ENCODE data around the gene VTI1A. TPM values are rescaled to one million over a fixed set of nuclear protein-coding genes. Genes with fewer than 3 reads are reported as not detected.
"Not testable (repeated sequence)": the region's sequence is repeated elsewhere in the genome, so short reads cannot be mapped to it uniquely, and the experiment has no call there.

Gene VTI1A
- total RNA-seq, 1 donor from 2014 or later, result 20.5 TPM

DNA sequence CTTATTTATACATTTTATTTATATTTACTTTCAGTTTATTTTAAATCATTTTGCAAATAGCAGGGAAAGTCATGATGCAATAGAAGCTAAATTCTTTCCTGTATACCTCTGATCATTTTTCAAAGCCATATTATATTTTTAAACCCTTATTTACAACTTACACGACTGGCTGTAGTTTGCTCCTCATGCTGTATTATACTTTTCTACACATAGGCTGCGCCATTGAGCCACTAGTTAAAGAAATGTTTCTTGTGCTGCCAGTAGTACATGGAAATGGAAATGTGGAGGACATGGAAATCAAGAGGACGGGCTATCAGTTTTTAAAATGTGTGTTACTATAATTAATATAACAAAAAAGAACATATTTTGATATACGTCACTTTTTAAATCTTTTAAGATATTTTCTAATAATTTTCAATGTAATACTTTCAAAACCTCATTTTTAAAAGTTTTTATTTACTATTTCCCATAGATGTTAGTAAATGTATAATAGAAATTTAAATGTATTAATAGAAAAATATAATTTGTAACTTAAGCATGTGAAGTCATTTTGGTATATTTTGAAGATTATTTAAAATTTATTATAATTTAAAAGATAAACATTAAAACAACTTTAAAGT, 118.5 kb downstream of the VTI1A start:
- no peak for DNase-seq (ENCODE audit: low spot score)
- intact Hi-C loops (cut with DNase I), result loop anchor here (10.0 kb wide), 2 partner anchors 559 to 819 kb away; no protein-coding TSS in a partner anchor

DNA sequence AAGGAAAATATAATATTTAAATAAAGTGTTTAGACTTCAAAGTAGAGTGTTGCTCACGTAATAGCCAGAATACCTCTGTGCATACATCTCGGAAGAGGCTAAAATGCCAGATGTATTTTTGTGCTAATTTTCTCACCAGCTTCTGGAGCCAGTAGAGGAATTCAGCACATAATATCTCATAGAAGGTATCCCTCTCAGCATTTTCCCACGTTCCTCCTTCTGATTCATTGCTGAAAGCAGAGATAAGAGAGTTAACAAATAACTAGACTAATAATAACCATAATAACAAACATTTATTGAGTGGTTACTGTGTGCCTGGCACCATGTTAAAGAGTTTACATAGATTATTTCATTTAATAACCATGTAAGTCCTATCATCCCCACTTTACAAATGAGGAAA, 123.6 kb downstream of the VTI1A start:
- DNase-seq (ENCODE audit: low spot score), result no peak
- intact Hi-C loops (cut with DNase I), result no loop called here

DNA sequence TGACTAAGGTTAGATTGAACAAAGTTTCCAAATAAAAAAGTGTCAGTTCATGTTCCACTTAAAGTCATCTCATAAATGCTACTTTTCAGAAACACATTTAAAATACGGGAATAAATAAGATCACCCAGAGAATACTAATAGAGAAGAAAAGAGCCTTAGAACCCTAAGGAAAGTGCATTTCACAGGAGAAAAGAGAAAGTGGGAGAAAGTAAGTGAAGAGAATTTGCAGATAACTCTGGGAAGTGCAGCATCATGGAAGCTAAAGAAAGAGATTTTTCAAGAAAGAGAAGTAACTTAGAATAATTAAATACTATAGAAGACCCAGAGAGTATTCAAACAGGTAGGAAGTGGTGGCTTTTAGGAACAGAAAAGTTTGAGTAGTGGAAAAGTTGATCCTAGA, 132.6 kb downstream of the VTI1A start:
- intact Hi-C loops (cut with DNase I), result no loop called here
- DNase-seq (ENCODE audit: low spot score), result no peak

DNA sequence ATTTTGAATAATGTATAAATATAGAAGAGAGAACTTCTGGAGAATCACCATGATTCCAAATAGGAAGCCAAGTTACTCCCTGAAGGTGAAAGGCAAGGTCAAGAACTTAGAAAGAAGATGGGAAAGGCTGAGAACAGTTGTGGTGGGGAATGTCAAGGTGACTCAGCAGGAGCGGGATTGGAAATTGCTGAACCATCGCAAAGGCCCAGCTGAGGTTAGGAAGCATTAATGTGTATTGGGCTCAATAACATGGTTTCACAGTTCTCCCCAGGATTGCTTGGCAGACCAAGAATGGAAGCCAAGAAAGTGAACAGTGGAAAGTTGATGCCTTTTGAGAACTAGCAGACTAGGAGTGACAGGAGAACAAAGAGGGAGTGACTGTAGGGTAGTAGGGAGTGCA, 133.3 kb downstream of the VTI1A start:
- intact Hi-C loops (cut with DNase I), result no loop called here
- no peak for DNase-seq (ENCODE audit: low spot score)

DNA sequence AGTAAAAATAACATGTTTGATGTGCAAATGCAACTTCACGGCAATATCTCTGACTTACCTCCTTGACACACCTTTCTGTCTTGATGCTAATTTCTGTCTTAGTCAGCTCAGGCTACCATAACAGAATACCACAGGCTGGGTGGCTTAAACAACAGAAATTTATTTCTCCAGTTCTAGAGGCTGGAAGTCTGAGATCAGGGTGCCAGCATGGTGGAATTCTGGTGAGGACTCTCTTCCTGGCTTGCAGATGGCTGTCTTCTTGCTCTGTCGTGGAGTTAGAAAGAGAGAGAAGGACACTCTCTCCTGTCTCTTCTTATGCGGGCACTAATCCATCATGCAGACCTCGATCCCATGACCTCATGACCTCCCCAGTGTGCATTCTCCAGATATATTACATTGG, 134.9 kb downstream of the VTI1A start:
- intact Hi-C loops (cut with DNase I), result no loop called here

DNA sequence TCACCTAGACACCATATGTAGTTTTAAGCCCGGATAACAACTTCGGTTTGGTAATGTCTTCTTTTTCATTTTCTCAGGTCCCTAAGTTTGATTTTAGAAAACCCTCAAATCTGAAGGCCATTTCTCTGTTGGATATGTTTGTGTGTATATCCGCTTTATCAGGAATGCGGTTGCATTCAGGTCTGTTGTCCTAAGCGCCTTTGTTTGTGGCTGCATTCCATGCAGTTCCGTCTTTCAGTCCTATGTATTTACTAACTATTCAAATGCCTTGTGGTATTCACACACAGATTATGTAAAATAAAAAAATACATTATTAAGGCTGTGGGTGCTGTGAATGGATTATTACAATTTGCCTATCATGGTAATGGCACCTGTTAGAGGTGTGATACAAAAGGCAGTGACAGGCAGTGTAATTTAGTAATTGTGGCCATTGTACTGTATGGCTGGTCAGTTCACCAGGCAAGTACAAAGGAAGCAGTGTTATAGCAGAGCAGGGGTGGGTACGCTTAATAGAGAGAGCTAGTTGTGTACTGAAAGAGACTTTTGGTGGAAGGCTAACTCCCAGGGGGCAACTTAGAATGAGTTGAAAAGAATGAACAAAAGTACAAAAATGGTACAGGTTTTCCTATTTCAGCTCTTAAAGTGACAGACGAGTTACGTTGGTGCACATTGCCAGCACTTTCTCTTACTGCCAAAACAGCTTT, 136.4 kb downstream of the VTI1A start:
- intact Hi-C loops (cut with DNase I), result no loop called here
- no peak for DNase-seq (ENCODE audit: low spot score)

More for the DNA sequence above, 134.9 kb downstream of the VTI1A start:
- DNase-seq (ENCODE audit: low spot score), result no peak

DNA sequence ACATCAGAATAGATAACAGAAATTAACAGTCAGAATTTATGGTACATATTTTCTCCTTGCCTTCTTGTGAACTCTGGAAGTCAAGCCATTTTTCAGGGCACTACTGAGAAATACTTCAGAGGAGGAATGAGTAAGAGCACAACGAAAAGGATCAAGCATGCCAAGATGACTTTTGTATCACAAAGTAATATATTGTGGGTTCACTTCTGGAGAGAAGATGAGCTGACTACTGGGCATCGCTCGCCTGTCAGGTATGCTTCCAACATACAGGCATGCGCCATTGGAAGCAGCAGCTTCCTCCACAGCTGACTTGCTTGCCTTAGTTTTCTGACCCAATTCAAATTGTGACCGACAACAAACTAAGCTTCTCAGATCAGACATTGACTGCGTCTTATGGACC, 137.3 kb downstream of the VTI1A start:
- intact Hi-C loops (cut with DNase I), result no loop called here
- no peak for DNase-seq (ENCODE audit: low spot score)

DNA sequence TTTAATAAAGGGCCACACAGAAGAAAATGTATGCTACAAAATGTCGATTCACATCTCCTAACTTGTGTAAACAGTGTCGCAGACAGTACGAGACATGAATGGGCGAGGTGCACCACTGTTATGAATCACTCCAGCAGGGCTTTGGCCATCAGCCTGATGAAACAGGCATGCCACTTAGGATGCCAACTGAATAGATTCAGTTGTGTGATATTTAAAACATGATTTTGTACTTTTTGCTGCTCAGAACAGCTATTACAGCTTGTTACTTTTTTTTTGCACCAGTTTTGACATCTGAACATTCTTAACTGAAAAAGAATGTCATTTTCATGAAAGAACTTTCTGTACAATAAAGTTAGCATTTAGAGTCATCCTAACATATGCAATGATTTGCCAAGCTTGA, 138.1 kb downstream of the VTI1A start:
- intact Hi-C loops (cut with DNase I), result no loop called here
- DNase-seq (ENCODE audit: low spot score), result no peak

DNA sequence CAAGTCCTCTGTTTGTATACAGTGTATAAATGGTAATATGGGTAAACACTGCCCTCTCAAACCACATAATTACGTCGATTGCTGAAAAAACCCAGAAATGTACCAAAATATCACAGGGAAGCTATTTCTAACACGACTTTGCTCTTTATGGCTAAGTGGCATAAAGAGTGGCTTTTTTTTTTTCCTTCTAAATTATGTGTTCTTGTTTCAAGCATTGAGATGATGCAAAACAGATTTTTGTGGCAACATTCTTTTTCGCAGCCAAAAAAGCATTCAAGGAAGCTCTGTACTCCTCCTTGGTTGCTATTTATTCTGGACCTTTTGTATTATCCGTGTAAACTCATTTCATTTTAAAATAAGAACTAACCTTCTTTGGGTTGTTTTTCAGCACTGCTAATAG, 138.9 kb downstream of the VTI1A start:
- intact Hi-C loops (cut with DNase I), result no loop called here
- DNase-seq (ENCODE audit: low spot score), result no peak

DNA sequence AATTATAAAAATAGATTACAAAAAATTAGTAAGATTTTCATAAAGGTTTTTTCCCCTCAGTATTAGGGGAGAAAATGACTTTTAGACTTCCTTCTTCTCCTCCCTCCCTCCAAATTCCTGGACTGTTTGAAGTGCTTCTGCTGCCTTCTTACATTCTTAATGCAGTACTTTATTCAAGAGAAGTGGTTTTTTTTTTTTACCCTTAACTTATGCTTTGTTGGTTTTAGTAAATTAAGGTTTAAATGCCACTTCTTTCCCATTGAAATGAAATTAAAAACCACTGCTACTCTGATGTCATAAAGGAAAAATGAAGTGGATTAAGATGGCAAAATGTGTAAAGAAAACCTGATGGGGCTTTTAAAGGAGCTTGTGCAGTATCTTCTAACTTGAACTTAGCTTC, 140.7 kb downstream of the VTI1A start:
- intact Hi-C loops (cut with DNase I), result no loop called here

DNA sequence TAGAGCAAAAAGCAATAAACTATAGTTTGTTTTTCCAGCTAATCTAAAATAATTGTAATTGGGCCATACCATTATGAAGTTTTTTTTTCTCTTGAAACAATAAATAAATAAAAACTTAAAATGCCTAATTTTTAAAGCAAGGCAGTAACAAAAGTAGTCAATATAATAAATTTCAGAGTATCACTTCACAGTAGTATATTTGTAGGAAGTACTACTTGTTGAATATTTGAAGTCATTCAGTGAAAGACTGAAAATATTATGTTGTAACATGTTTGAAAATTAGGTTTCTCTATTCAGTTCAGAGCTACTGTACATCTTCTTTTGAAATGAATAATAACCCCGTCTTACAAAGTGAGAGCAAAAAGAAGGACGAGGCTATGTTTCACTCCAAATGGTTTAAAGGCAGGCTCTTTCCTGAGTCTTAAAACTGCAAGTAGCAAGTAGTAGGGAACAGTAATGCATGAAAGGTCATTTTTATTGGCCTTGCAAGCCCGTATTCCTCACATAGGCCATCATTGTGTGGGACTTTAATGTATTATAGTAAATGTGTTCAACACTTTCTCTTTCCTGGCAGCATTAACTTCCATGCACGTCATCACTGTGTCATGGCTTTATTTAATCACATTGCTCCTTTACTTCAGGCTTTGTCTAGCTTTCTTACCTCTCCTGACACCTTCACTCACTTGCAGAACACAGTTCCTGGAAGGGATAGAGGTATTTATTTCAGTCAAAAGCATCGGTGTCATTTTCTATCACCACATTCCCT, 141.4 kb downstream of the VTI1A start:
- intact Hi-C loops (cut with DNase I), result no loop called here
- DNase-seq (ENCODE audit: low spot score), result no peak

More for the DNA sequence above, 140.7 kb downstream of the VTI1A start:
- no peak for DNase-seq (ENCODE audit: low spot score)

DNA sequence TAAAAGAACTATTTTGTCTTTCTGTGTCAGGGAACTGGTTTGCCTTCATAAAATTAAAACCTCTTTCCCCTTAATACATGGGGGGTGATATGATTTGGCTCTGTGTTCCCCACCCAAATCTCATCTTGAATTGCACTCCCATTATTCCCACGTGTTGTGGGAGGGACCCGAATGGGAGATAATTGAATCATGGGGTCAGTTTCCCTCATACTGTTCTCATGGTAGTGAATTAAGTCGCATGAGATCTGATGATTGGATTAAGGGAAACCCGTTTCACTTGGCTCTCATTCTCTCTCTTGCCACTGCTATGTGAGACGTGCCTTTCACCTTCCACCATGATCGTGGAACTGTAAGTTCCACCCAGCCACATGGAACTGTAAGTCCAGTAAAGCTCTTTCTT, 142.1 kb downstream of the VTI1A start:
- DNase-seq (ENCODE audit: low spot score), result no peak
- intact Hi-C loops (cut with DNase I), result no loop called here

DNA sequence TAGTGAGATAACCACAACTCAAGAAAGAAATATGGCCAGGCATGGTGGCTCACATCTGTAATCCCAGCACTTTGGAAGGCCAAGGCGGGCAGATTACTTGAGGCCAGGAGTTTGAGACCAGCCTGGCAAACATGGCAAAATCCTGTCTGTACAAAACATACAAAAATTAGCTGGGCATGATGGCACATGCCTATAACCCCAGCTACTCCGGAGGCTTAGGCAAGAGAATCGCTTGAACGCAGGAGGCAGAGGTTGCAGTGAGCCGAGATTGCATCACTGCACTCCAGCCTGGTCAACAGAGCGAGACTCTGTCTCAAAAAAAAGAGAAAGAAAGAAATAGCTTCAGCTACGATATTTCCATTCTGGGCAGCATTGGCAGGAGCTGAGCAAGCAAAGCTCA, 143.8 kb downstream of the VTI1A start:
- DNase-seq (ENCODE audit: low spot score); intact Hi-C loops (cut with DNase I): not testable (repeated sequence)

DNA sequence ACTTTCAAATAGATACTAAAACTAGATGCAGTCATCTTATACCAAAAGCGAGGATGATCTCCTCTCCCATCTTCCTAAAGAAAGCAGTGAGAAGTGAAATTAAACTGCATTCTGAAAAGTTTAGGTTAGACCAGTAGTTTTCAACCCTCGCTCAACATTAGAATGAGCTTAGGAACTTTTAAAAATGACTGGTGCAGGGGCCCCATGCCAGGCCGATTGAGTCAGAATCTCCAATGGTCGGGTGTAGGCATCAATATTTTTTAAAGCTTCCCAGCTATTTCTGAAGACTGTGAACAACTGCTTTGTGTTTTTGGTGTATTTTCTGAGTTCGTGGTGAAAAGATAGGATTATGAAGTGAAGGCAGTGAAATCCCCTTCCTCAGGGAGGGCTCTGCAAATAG, 146.0 kb downstream of the VTI1A start:
- DNase-seq (ENCODE audit: low spot score), result no peak
- intact Hi-C loops (cut with DNase I), result no loop called here

DNA sequence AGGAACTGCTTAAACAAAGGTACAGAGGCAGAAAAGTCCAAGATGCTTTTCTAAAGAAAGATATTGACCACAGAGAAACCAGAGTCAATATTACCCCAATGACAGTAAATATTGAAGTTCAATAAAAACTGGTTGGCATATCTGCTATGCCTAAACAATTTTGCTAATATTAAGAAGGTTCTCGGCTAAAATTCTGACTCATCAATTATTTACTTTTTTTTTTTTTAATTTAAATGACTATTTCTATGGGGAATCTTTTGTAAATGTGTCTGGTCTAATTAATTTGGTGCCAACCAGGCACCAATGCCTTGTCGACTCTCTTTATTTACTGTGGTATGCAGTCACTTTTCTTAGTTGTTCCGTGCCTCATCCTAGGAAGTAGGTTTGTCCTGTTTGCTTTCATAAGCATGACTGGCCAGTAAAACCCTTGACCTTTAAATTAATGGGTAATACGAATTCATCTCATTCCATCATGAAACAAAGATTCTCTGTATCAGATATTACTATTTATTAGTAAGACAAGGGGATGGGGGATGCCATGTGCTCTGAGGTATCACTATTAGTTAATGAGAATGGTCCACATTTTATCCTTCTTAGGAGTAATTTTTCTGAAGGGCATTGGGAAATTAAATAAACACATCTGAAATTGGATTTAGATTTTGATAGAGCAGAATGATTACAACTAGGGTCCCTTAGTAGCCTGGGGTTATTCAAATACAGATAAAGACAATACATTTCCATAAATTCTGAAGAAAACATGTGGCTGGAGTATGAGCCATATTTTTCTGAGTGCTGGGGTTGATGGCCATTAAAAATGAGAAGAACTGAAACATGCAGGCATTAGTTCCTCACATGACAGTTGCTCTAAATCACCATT, 154.4 kb downstream of the VTI1A start:
- intact Hi-C loops (cut with DNase I), result no loop called here
- no peak for DNase-seq (ENCODE audit: low spot score)

DNA sequence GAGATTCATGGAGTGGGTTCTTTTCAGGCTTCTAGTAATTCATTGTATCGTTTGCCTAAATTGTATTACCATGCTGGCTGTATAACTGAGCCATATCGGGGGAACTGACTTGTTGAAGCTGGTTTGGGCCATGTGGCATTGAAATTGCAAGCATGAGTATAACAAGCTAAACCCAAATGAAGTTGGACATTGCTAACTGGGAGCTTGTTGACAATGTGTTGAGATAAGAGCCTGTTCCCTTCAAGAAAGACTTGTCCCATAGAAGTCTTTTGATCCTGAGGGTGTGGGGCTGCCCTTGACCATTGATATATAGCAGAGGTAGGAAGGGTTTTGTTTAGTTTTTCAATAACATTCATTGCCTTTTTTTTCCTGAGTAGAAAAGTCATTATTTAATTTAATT, 156.0 kb downstream of the VTI1A start:
- intact Hi-C loops (cut with DNase I), result no loop called here
- DNase-seq (ENCODE audit: low spot score), result no peak

DNA sequence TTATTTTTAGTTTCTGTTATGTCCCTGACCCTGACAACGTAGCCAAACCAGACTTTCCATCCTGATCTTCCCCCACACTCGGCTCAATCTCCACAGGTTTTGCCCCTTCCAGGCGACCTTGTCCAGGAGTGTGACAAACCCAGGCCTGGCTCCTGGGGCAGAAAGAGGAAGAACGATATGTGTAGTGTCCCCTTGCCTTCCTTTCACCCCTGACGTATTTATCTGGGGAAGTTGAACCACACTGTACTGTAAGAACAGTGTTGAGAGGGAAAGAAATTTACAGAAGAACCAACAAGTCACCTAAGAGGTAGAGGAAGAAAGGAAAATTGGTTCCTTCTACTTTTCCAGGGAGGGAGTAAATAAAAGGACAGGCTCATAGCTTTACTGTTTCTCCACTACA, 158.0 kb downstream of the VTI1A start:
- intact Hi-C loops (cut with DNase I), result no loop called here
- no peak for DNase-seq (ENCODE audit: low spot score)

DNA sequence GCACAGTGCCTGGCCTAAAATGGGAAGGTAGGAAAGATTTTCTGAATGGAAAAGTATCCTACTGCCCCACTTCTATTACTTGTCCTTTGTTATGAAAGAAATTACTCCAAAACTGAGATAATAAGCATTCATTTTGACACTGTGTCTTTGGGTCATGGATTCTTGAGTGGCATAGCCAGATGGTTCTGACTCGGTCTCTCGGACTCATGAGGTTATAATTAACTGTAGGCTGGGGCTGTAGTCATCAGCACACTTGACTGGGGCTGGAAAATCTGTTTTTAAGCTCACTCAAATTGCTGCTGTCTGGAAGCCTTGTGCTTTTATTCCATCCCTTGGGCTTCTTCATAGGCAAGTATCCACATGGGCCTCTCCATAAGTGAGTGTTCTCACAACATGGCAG, 160.5 kb downstream of the VTI1A start:
- no peak for DNase-seq (ENCODE audit: low spot score)
- intact Hi-C loops (cut with DNase I), result no loop called here

DNA sequence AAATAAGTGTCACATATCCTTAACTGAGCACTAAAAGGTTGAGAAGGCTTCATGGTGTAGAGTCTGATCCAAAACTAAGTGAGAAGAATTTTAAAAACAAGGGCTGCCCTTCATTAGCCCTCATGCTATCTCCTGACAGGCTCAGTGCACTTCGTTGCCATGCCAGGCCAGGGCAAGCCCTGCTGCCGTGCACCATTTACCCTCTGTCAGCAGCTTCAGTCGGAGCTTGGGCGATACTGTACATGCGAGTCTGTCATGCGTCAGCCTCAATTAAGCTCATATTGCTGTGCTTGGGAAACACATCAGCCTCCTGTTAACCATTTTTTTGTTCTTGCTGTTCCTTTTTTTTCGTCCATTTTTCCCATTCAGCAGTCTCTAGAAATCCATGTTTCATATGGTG, 166.6 kb downstream of the VTI1A start:
- DNase-seq (ENCODE audit: low spot score), result no peak
- intact Hi-C loops (cut with DNase I), result no loop called here

DNA sequence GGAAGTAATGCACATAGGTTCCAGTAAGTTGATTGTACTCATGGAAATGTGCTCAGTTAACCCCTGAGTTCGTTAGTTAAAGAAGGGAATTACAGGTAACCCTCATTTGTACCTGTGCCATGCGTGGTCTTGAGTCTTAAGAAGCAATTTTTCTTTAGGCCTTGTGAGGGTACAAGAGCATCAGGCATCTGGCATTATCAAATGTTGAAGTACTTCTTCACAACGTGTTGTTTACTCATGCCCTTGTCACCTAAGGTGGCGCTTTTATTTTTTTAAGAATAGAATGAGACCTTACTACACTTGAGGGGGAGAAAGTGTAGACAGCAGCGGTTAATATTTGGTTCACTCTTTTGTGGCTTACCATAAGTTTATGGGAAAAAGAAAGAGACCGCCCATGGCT, 167.1 kb downstream of the VTI1A start:
- intact Hi-C loops (cut with DNase I), result no loop called here
- no peak for DNase-seq (ENCODE audit: low spot score)

Measured in cardiac septum (tissue), 1 donor.